Neural progenitor cell (in vitro differentiated cells): ENCODE measurements around the gene CPXM2. TPM values are rescaled to one million over a fixed set of nuclear protein-coding genes. Genes with fewer than 3 reads are reported as not detected.

ENCODE experiments used
- DNase-seq: peaks from one replicate; pipeline ENCODE4 v3.0.0-alpha.2; 2016; ENCODE audit warnings: low spot score
- H2AFZ ChIP-seq: fragments of 200-600 bp; sonication (generic); replicated peaks from 2 replicates; pipeline ENCODE4 v1.6.1; 2016; ENCODE audit warnings: antibody characterized with exemption
- H3F3A ChIP-seq: fragments of 200-600 bp; sonication (generic); 2 replicates; pipeline ENCODE4 v1.6.1; 2016; ENCODE audit warnings: antibody characterized with exemption, low read depth
- H3K27ac ChIP-seq: fragments of 200-600 bp; sonication (generic); 2 replicates; pipeline ENCODE4 v1.5.1; 2016; ENCODE audit warnings: mild to moderate bottlenecking
- H3K27me3 ChIP-seq: fragments of 200-600 bp; sonication (generic); 2 replicates; pipeline ENCODE4 v1.6.1; 2016; ENCODE audit warnings: mild to moderate bottlenecking, moderate library complexity
- H3K36me3 ChIP-seq: fragments of 200-600 bp; sonication (generic); 2 replicates; pipeline ENCODE4 v1.5.1; 2016
- H3K4me1 ChIP-seq: fragments of 200-600 bp; sonication (generic); 2 replicates; pipeline ENCODE4 v1.6.1; 2016; ENCODE audit warnings: mixed run types
- H3K4me2 ChIP-seq: fragments of 200-600 bp; sonication (generic); 2 replicates; pipeline ENCODE4 v1.6.1; 2016
- H3K4me3 ChIP-seq: fragments of 200-600 bp; sonication (generic); 2 replicates; pipeline ENCODE4 v1.5.1; 2016
- H3K79me2 ChIP-seq: fragments of 200-600 bp; sonication (generic); 2 replicates; pipeline ENCODE4 v1.6.1; 2016; ENCODE audit warnings: low read depth
- H3K9ac ChIP-seq: fragments of 200-600 bp; sonication (generic); 2 replicates; pipeline ENCODE4 v1.6.1; 2016
- H3K9me3 ChIP-seq: fragments of 200-600 bp; sonication (generic); 2 replicates; pipeline ENCODE4 v1.5.1; 2016; ENCODE audit warnings: low read depth
- H4K20me1 ChIP-seq: fragments of 200-600 bp; sonication (generic); 2 replicates; pipeline ENCODE4 v1.6.1; 2016; ENCODE audit warnings: low read depth
- H3K27ac Mint-ChIP-seq: 3 replicates; pipeline ENCODE4 v1.8.0; 2021; ENCODE audit warnings: mixed read lengths
- H3K27me3 Mint-ChIP-seq: 2 replicates; pipeline ENCODE4 v1.8.0; 2022; ENCODE audit warnings: low read depth, mild to moderate bottlenecking, inconsistent platforms, moderate library complexity, mixed read lengths; ENCODE audit not compliant: insufficient read depth
- H3K36me3 Mint-ChIP-seq: 3 replicates; pipeline ENCODE4 v1.8.0; 2021; ENCODE audit warnings: mixed read lengths
- H3K4me1 Mint-ChIP-seq: 3 replicates; pipeline ENCODE4 v1.8.0; 2021; ENCODE audit warnings: mixed read lengths
- H3K4me3 Mint-ChIP-seq: 3 replicates; pipeline ENCODE4 v1.8.0; 2021; ENCODE audit warnings: mild to moderate bottlenecking, moderate library complexity, mixed read lengths
- H3K9me3 Mint-ChIP-seq: 3 replicates; pipeline ENCODE4 v1.8.0; 2020; ENCODE audit warnings: mixed read lengths
- EZH2 ChIP-seq: fragments of 200-600 bp; sonication (generic); IDR thresholded peaks from 2 replicates; pipeline ENCODE4 v1.6.1; 2017; ENCODE audit warnings: antibody characterized with exemption, mild to moderate bottlenecking, moderate library complexity
- EZH2phosphoT487 ChIP-seq: fragments of 200-600 bp; sonication (generic); IDR thresholded peaks from 2 replicates; pipeline ENCODE4 v1.6.1; 2017; ENCODE audit warnings: antibody characterized with exemption
- total RNA-seq: library from RNA; depleted of rRNA; stranded (reverse); fragments of >200 nt; gene quantifications from 2 replicates; pipeline ENCODE4 v1.2.3, GENCODE V29; 2015; ENCODE audit warnings: low replicate concordance
- TF ChIP-seq, protein P1 (sequence below): fragments of 200-600 bp; sonication (generic); IDR thresholded peaks from 2 replicates; pipeline ENCODE4 v1.5.1; 2017; ENCODE audit warnings: antibody characterized with exemption, mild to moderate bottlenecking

Gene CPXM2
- total RNA-seq, 1 donor from 2014 or later = not detected

DNA sequence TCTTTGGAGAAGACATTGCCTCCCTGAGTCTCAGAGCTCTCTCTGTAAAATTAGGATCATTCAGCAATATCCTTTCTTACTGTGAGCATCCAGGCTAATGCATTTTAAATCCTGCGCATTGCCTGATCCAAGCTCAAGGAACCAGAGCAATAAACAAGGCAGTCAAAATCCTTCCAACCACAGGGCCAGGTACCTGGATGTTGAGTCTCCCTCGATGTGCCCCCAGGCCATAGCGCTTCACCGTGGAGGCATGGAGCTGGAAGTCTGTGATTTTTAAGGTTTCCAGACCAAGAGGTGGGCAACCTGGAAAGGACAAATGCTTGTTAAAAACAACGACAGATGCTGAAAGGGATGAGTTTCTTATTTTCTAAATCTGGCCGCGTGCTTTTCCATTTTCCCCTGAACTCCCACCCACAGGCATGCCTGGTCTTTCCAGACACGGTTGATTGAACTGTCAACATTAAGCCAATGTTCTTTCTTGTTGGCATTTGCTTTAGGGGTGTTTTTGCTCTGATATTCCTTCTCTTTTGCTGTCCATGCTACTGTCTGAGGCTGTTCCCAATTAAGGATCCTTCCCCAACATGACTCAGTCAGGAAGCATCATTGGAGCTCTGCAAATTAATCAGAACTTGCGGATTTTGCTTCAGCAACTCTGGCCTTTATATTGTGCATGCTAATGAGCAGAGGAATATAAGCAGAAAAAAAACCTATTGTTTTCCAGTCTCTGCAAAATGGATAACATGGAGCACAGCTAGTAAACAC, 29.0 kb downstream of the CPXM2 start:
- Mint-ChIP-seq H3K4me1 (peaks cover 16% of the 10 kb centered on the region), H3K9me3 (no peaks in the 10 kb centered on the region), H3K27ac (no peak overlapping the region), H3K4me3 (no peak overlapping the region), H3K36me3 (no peaks in the 10 kb centered on the region), H3K27me3 (peaks cover 6% of the 10 kb centered on the region)
- Histone ChIP-seq H3K79me2 (no peaks in the 10 kb centered on the region), H3K9me3 (no peaks in the 10 kb centered on the region), H3K4me2 (no peak overlapping the region), H2AFZ (no peak overlapping the region), H3K9ac (no peak overlapping the region), H3K27ac (no peak overlapping the region), H3F3A (no peaks in the 10 kb centered on the region), H3K4me3 (no peak overlapping the region), H4K20me1 (no peaks in the 10 kb centered on the region), H3K36me3 (no peaks in the 10 kb centered on the region), H3K4me1 (peaks cover 2% of the 10 kb centered on the region), H3K27me3 (no peaks in the 10 kb centered on the region)
- DNase-seq = no peak
- TF ChIP-seq, protein P1, sequence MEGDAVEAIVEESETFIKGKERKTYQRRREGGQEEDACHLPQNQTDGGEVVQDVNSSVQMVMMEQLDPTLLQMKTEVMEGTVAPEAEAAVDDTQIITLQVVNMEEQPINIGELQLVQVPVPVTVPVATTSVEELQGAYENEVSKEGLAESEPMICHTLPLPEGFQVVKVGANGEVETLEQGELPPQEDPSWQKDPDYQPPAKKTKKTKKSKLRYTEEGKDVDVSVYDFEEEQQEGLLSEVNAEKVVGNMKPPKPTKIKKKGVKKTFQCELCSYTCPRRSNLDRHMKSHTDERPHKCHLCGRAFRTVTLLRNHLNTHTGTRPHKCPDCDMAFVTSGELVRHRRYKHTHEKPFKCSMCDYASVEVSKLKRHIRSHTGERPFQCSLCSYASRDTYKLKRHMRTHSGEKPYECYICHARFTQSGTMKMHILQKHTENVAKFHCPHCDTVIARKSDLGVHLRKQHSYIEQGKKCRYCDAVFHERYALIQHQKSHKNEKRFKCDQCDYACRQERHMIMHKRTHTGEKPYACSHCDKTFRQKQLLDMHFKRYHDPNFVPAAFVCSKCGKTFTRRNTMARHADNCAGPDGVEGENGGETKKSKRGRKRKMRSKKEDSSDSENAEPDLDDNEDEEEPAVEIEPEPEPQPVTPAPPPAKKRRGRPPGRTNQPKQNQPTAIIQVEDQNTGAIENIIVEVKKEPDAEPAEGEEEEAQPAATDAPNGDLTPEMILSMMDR = no peak
- TF ChIP-seq EZH2phosphoT487 (no peak), EZH2 (no peak)

DNA sequence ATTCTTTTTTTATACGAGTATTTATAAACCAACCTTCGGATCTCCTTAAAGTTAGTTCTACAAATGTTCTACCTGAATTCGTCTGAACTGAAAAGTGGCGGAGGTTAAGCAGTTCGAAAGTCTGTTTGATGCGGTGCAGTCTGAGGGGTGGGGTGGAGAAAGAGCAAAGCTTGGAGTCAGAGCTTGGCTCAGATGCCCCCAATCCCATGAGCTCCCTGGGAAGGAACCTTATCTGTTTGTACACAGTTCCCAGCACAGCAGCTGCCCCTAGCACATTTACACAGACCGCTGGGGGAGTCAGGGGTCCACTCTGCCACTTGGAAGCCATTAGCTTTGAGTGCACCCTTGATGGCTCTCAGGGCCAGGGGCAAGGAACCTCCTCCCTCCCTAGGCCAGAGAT, 30.8 kb downstream of the CPXM2 start:
- Histone ChIP-seq H3K9me3 (no peaks in the 10 kb centered on the region), H3K9ac (no peak overlapping the region), H3F3A (no peaks in the 10 kb centered on the region), H3K27ac (no peak overlapping the region), H4K20me1 (no peaks in the 10 kb centered on the region), H3K79me2 (no peaks in the 10 kb centered on the region), H3K4me2 (no peak overlapping the region), H3K4me3 (no peak overlapping the region), H3K36me3 (no peaks in the 10 kb centered on the region), H2AFZ (no peak overlapping the region), H3K4me1 (no peaks in the 10 kb centered on the region), H3K27me3 (no peaks in the 10 kb centered on the region)
- Mint-ChIP-seq H3K36me3 (no peaks in the 10 kb centered on the region), H3K4me3 (no peak overlapping the region), H3K9me3 (no peaks in the 10 kb centered on the region), H3K27me3 (no peaks in the 10 kb centered on the region), H3K27ac (no peak overlapping the region), H3K4me1 (peaks cover 9% of the 10 kb centered on the region)
- no peak for DNase-seq
- no peak for TF ChIP-seq EZH2
- no peak for TF ChIP-seq EZH2phosphoT487
- TF ChIP-seq, protein P1 = no peak

DNA sequence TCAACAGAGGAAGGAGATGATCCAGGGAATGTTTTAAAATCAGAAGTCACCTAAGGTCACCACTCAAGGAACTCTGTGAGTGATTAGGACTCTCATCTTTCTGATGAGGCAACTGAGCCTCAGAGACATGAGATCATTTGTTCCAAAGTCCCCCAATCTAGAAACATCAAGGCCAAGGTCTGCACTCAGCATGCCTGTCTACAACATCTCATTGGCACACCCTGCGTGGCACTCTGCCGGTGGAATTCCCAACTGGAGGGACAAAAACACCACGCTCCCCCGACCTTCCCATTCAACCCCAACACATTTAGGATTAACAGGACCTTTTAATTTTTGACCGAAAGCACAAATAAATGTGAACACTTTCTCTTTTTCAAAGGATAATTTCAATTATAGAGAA, 31.4 kb downstream of the CPXM2 start:
- Histone ChIP-seq H3K4me1 (no peaks in the 10 kb centered on the region), H3K9me3 (no peaks in the 10 kb centered on the region), H3K4me2 (no peak overlapping the region), H3K79me2 (no peaks in the 10 kb centered on the region), H3K27ac (no peak overlapping the region), H3K36me3 (no peaks in the 10 kb centered on the region), H3K4me3 (no peak overlapping the region), H3F3A (no peaks in the 10 kb centered on the region), H2AFZ (no peak overlapping the region), H3K27me3 (no peaks in the 10 kb centered on the region), H4K20me1 (no peaks in the 10 kb centered on the region), H3K9ac (no peak overlapping the region)
- no peaks in the 10 kb centered on the region for H3K9me3 Mint-ChIP-seq
- no peaks in the 10 kb centered on the region for H3K27me3 Mint-ChIP-seq
- no peak for TF ChIP-seq EZH2
- TF ChIP-seq EZH2phosphoT487 = no peak
- H3K27ac Mint-ChIP-seq = no peak overlapping the region
- peaks cover 7% of the 10 kb centered on the region for H3K4me1 Mint-ChIP-seq
- no peaks in the 10 kb centered on the region for H3K36me3 Mint-ChIP-seq
- no peak overlapping the region for H3K4me3 Mint-ChIP-seq
- DNase-seq = no peak

DNA sequence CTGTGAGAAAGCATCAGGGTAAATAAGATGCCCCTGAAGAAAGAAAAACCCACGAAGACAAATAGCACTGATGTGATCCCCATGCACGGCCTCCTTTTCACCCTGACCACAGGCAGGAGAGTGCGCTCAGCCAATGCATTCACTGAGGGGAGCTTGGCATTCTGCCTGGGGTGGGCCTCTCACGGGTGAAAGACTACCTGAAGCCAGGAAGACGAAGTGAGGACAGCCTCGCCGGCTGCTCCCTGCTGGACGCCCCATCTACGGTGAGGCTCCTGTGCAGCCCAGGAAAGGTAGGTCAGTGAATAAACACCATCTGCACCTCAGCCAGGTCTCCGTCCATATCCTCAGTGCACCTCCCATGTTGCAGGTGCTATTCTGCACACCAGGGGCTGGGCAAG, 32.0 kb downstream of the CPXM2 start:
- Histone ChIP-seq H3K27me3 (no peaks in the 10 kb centered on the region), H2AFZ (no peak overlapping the region), H3K79me2 (no peaks in the 10 kb centered on the region), H3K4me1 (no peaks in the 10 kb centered on the region), H3K9me3 (no peaks in the 10 kb centered on the region), H3K4me3 (no peak overlapping the region), H4K20me1 (no peaks in the 10 kb centered on the region), H3K4me2 (no peak overlapping the region), H3K27ac (no peak overlapping the region), H3K9ac (no peak overlapping the region), H3K36me3 (no peaks in the 10 kb centered on the region), H3F3A (no peaks in the 10 kb centered on the region)
- Mint-ChIP-seq H3K27ac (no peak overlapping the region), H3K4me3 (no peak overlapping the region), H3K4me1 (peaks cover 6% of the 10 kb centered on the region), H3K36me3 (no peaks in the 10 kb centered on the region), H3K27me3 (no peaks in the 10 kb centered on the region), H3K9me3 (no peaks in the 10 kb centered on the region)
- no peak for DNase-seq
- TF ChIP-seq EZH2 (no peak), EZH2phosphoT487 (no peak)
- TF ChIP-seq, protein P1 = no peak
